HG03135 (cell line): Measurements from ENCODE around the gene PRDM5.

Experiments
- ATAC-seq: cut with Tn5 transposase; IDR thresholded peaks from one replicate; pipeline ENCODE4 v1.9.1; 2021; ENCODE audit warnings: mild to moderate bottlenecking, moderate library complexity; ENCODE audit not compliant: unreplicated experiment

The PRDM5 gene

GRCh38 chr4:120857312-120857711 is 65.2 kb downstream of the PRDM5 start:
- ATAC-seq: no peak

DNA sequence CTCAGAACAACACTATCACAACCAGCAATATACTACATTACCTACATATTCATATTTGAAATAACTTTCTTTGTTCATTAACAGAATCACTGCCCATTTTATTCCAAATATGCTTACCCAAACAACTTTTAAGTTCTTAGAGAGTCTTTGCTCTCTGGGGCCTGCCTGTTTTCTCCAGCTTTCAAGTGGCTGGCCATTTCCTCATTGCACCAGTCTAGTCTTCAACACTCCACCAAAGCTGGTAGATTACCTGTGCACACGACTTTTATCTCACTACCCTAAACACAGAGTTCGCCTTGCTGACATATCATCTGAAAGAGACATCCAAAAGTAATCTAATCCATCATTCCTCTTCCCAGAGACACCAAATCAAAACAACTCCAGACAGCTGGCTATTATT is 66.2 kb downstream of the PRDM5 start:
- ATAC-seq: no peak

DNA sequence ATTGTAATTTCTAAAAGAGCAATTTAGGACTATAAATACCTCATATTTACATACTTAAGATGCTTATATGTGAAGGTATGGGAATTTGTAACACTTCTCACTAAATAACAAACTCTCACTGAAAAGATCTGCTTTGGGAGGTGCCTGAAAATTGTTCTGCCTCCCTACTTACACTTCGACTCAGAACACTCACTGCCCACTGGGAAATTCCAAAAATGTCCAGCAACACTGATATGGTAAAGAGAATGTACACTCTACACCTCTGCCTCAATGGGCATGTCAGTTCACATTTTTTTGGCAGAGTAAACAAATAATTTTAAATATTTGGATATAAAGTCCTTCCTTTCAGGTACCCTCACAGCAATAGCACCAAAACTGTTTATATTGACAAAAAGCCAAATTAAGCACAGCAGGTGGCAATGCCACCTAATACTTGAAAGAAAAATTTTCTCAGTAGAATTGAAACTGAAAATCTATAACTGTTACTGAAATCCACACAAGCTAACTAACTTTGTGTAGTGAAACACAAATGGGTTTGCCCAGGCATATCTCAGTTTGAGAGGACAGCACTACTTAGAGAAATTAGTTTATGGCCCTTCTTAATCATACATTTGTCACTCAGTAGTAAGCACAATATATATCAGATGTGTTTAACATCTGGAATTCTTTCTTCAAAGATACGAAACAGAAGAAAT is 67.1 kb downstream of the PRDM5 start:
- ATAC-seq: peak; percentile 91

DNA sequence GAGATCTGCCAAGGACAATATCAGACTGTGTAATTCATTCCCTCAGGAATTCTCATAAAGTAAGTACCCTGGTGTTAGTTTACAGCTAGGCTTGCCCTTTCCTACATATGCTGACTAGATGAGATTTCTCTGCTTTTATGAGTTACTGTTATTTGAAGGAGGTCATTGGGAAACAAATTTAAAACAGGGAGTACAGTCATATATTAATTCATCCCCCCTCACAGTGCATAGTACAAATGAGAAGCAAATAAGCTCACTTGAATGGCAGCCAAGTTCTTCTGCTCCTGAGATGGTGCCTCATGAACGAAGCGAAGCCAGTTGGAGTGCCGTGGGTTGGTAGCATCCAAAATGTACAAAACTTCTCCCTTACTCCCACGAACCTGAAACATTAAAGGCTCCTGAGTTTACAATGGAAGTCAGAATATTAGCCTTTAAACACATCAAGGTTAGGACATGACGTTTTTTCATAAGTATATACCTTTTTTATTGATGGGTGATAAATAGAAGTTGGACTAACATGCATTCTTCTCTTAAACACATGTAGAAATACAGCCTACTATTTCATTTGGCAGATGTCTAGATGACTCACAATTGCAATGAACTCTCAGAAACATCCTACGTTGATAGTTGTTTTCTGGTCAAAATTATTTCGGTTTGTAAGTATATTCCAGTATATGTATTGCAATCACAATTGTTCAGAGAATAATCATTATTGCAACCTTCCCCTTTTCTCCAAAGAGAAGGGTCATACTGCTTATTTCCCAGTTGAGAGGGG is 69.2 kb downstream of the PRDM5 start:
- ATAC-seq: no peak

- ATAC-seq: no peak
Measured at GRCh38 chr4:120850018-120850599, 72.4 kb downstream of the PRDM5 start.

GRCh38 chr4:120847019-120847582 is 75.4 kb downstream of the PRDM5 start:
- no peak for ATAC-seq

DNA sequence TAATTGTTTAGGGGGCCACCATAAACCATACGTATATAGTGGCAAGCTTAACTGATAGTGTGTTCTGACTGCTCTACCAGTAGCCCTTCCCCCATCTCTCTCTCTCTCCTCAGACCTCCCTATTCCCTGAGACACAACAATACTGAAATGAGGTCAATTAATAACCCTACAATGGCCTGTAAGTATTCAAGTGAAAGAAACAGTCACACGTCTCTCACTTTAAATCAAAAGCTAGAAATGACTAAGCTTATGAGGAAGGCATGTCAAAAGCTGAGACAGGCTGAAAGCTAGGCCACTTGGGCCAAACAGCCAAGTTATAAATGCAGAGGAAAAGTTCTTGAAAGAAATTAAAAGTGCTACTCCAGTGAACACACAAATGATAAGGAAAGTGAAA is 78.0 kb downstream of the PRDM5 start:
- ATAC-seq: peak; percentile 83

DNA sequence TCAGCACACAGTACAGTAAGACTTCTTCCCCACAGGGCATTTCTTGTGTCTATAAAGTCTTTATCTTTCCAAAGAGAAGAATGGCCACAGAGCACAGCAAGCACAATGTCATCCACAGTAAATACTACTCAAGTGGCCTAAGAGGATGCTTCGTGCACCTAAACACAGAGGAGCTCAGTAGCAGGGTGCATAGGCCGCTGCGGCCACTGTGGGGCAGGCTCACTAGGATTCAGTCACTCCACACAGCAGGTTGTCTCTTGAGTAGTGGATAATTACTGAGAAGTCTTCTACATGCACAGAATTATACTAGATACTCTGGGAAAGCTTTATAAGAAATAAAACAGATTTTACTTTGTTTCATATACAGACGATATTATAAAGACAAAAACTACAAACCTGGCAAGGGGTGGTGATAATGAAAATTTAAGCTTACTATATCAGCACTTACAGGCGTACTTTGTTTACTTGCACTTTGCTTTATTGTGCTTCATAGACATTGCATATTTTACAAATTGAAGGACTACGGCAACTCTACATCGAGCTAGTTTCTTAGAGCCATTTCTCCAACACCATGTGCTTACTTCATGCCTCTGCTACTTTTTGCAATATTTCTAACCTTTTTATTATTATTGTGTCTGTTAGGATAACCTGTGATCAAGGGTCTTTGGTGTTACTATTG is 78.5 kb downstream of the PRDM5 start:
- ATAC-seq: no peak

DNA sequence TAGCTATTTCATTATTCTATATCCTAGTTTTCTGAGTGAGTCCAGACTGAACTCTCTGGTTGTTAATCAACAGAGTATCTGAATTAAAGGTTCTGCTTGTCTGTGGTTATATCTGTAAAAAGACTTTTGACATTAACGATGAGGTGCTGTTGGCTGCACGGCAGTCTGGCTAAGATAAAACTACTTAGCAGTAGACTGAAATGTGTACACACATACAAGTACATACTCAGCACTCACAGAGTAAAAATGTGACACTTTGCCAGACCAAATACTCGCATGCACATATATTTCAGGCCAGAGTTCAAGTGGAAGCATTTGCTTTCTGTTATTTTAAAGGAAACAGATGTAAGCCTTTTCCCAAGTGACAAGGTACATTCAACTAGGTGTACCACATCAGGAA is 80.5 kb downstream of the PRDM5 start:
- no peak for ATAC-seq

- ATAC-seq: no peak
Measured at GRCh38 chr4:120841580-120841979, 80.9 kb downstream of the PRDM5 start.

DNA sequence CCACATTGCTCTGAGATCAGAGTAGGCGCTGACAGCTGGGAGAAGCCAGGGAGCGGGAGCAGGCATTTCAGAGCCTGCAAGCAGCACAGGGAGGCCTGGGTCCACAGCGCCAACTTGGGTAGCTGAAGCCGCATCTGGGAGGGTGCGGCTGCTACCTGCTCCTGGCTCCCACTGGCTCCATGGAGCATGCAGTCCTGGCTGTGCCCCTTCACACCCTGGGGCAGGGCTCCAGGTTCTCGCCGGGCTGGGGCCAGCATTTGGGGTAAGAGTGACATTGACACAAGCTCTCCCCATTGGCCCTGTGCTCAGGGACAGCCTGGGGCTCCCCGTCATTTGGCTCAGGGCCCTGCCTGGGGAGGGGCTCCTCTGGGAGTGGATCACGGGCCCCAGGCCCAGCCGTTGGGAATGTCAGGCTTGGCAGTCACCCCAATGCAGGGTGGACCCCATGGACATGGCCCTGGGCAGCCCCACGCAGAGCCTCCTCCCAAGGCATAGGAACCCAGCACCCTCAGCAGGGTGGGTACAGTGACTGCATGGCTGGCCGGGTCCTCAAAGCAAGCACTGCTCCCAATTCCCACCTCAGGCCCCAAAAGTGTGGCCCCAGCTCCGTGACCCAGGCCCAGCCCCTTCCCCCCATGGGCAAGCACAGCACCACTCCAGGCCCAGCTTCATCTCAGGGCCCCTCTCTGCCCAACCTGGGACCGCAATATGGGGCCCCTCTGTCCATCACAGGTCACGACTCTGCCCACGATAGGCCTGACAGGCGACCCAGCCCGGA is 82.4 kb downstream of the PRDM5 start:
- no peak for ATAC-seq

DNA sequence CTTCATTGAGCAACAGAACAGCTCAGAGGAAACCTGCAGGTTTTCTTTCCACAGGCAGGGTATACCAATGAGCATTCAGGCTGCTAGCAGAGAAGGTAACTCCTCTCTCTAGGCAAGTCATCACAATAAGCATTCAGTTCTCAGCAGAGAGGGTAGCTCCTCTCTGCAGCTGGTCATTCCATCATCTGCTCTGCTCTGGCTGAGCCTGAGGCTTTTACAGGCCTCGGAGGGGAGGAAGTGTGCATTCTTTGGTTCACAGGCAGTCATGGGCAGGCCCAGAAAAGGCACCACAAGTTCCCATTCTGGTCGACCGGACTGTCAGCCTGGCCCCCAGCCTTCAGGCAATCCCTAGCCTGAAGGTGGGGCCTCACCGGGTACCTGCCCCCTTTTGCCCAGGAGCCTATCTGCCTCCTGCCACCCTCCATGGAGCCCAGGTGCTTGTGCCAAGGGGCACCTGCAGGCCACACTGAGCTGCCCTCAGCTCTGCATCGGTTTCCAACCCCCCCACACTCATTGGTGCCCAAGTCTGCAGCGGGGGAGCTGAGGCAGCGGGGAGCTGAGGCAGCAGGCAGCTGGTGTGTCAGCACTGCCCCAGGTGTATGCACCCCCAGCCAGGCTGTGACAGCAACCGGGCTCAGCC is 83.1 kb downstream of the PRDM5 start:
- ATAC-seq: no peak

DNA sequence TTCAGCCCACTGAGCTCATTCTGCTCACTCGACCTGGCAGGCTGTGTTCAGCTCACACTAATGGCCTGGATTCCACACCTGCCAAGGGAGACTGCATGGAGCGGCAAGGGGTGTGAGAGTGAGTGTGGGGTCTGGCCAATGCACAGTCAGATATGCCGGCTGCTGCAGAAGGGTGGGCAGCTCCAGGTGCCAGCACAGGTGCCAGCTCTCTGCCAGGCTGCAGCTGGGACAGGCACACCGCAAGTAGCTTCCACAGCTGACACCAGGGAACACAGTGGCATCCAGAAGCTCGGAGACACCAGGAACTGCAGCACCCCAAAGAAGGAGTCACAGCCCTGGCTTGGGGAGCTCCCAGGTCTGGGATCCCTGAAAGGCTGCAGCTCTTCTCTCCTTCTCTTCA is 83.7 kb downstream of the PRDM5 start:
- no peak for ATAC-seq

GRCh38 chr4:120837656-120838055 is 84.9 kb downstream of the PRDM5 start:
- ATAC-seq: no peak

DNA sequence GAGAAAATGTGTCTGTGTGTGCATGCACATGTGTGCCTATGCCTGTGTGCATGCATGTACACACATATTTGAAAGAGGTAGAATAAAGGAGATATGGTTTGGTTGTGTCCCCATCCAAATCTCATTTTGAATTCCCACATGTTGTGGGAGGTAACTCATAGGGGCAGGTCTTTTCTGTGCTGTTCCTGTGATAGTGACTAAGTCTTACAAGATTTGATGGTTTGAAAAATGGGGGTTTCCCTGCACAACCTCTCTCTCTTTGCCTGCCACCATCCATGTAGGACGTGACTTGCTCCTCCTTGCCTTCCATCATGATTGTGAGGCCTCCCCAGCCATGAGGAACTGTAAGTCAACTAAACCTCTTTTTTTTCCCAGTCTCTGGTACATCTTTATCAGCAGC is 87.2 kb downstream of the PRDM5 start:
- ATAC-seq: no peak

DNA sequence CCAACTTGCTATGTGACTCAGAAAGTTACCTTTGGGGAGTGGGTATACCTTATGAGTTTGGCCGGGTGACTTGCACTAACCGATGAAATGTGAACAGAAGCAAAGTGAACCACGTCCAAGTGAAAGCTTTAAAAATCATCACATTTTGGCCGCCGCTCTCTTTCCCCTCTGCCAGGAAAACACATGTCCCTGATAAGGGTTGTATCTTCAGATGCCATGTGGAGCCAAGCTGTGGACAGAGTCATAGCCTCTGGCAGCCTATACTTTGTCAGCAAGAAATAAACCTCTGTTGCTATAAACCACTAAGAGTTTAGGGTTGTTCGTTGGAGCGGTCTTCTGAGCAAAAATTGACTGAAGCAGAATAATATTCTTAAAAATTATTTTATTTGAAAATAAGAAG is 92.3 kb downstream of the PRDM5 start:
- ATAC-seq: no peak

DNA sequence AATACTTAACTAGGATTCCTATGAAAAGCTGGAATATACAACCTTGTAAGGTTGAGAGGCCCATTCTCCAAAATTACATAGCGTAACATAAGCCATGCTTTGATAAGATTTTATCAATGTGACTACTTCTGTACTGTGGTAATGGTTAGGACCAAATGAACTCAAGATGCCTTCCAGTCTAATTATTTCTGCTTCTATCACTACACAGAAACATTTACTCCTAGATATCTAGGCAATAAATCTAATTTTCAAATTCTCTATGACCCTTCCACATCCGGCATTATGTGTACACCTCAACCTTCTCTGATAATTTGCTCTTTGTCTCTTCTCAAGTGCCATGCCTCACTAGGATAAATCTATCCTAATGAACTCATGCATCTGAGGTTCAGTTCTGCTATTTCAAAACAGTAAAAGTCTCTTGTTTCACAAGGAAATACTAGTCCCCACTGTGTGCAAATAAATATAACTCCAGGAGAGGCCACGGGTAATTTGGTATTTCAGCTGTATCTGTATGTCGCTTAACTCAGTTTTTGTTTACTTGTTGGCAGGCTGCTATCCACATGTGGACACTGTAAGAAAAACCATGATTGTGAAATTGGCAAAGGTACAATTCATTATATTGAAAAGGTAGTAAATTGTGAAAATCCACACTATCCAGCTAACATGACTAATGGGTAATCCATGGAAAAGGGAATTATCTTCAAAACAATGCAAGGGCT is 93.3 kb downstream of the PRDM5 start:
- no peak for ATAC-seq

GRCh38 chr4:120826853-120827252 is 95.7 kb downstream of the PRDM5 start:
- ATAC-seq: no peak

GRCh38 chr4:120826449-120826848 is 96.1 kb downstream of the PRDM5 start:
- ATAC-seq: no peak
